Measurements from ENCODE around the gene ADGRD1. TPM values are rescaled to one million over a fixed set of nuclear protein-coding genes. Genes with fewer than 3 reads are reported as not detected.

ADGRD1 gene
- total and polyA plus RNA-seq, 7 donors = 0.46 to 22.5 (median 7.2) TPM

- H3K36me3 ChIP-seq = peaks cover 0 to 27% (median 0%) of the 10 kb centered on the region in 4 donors
Observed at GRCh38 chr12:130969223-130969622, 15.5 kb downstream of the ADGRD1 start.

GRCh38 chr12:130970165-130970907, 16.6 kb downstream of the ADGRD1 start:
- H3K36me3 ChIP-seq = peaks cover 0 to 27% (median 0%) of the 10 kb centered on the region in 4 donors
- no peak for TF ChIP-seq POLR2A (IDR thresholded peaks at IDR 0.05)
- TF ChIP-seq CTCF (IDR thresholded peaks at IDR 0.05) = no peak
- no peak for TF ChIP-seq EP300 (IDR thresholded peaks at IDR 0.05)
- no peak for TF ChIP-seq POLR2AphosphoS5 (IDR thresholded peaks at IDR 0.05)
- peak; percentile 39 for DNase-seq

More at GRCh38 chr12:130969223-130969622, 15.5 kb downstream of the ADGRD1 start:
- TF ChIP-seq EP300 (IDR thresholded peaks at IDR 0.05) (no peak), POLR2AphosphoS5 (IDR thresholded peaks at IDR 0.05) (no peak), CTCF (IDR thresholded peaks at IDR 0.05) (no peak), POLR2A (IDR thresholded peaks at IDR 0.05) (no peak)
- intact Hi-C loops (cut with DNase I) = no loop called here
- Histone ChIP-seq H3K4me3 (no peak overlapping the region), H3K27me3 (no peaks in the 10 kb centered on the region), H3K9me3 (no peaks in the 10 kb centered on the region), H3K27ac (no peak overlapping the region), H3K4me1 (no peaks in the 10 kb centered on the region)
- WGBS, 2 donors = 72 to 78% methylated on average over 7 of the region's 7 CpGs
- DNase-seq = no peak

GRCh38 chr12:130970908-130971233, 17.2 kb downstream of the ADGRD1 start:
- no peaks in the 10 kb centered on the region for H3K9me3 ChIP-seq
- no peak overlapping the region for H3K4me3 ChIP-seq
- peaks cover 0 to 27% (median 0%) of the 10 kb centered on the region in 4 donors for H3K36me3 ChIP-seq
- TF ChIP-seq CTCF (IDR thresholded peaks at IDR 0.05) (no peak), POLR2AphosphoS5 (IDR thresholded peaks at IDR 0.05) (no peak), POLR2A (IDR thresholded peaks at IDR 0.05) (no peak), EP300 (IDR thresholded peaks at IDR 0.05) (no peak)
- H3K27ac ChIP-seq = no peak overlapping the region
- DNase-seq = peak; percentile 26
- no peaks in the 10 kb centered on the region for H3K27me3 ChIP-seq
- intact Hi-C loops (cut with DNase I) = no loop called here
- no peaks in the 10 kb centered on the region for H3K4me1 ChIP-seq
- WGBS, 2 donors = 54 to 84% methylated on average over 10 of the region's 10 CpGs

More at GRCh38 chr12:130970165-130970907, 16.6 kb downstream of the ADGRD1 start:
- no peak overlapping the region for H3K27ac ChIP-seq
- H3K27me3 ChIP-seq = no peaks in the 10 kb centered on the region
- intact Hi-C loops (cut with DNase I) = no loop called here
- WGBS, 2 donors = 34 to 63% methylated on average over 15 of the region's 15 CpGs
- no peaks in the 10 kb centered on the region for H3K4me1 ChIP-seq
- H3K4me3 ChIP-seq = no peak overlapping the region
- no peaks in the 10 kb centered on the region for H3K9me3 ChIP-seq

- intact Hi-C loops (cut with DNase I) = no loop called here
- WGBS, 2 donors = 64 to 75% methylated on average over 15 of the region's 15 CpGs
- H3K27ac ChIP-seq = peak overlapping the region; percentile 45 to 53 (median 48)
- H3K4me3 ChIP-seq = no peak overlapping the region
- DNase-seq = peak; percentile 55
- TF ChIP-seq POLR2A (IDR thresholded peaks at IDR 0.05) = no peak
- no peak for TF ChIP-seq EP300 (IDR thresholded peaks at IDR 0.05)
- TF ChIP-seq POLR2AphosphoS5 (IDR thresholded peaks at IDR 0.05) = no peak
- TF ChIP-seq CTCF (IDR thresholded peaks at IDR 0.05) = no peak
- H3K9me3 ChIP-seq = no peaks in the 10 kb centered on the region
- H3K36me3 ChIP-seq = peaks cover 0 to 24% (median 0%) of the 10 kb centered on the region in 4 donors
- no peaks in the 10 kb centered on the region for H3K27me3 ChIP-seq
- H3K4me1 ChIP-seq = no peaks in the 10 kb centered on the region
Observed at GRCh38 chr12:130971925-130972585, 18.3 kb downstream of the ADGRD1 start.
